Inflammatory macrophage (primary cell): ENCODE results near the gene CHST14.

ENCODE experiments used
- DNase-seq, 2 donors: peaks; one replicate each; pipeline ENCODE4 v3.0.0-alpha.2; 2020 to 2022
- total RNA-seq, 18 experiments: gene quantifications; one replicate each; lab custom pipeline; 2026; ENCODE audit warnings: mixed read lengths in 6 of 18, inconsistent platforms in 2 of 18; lab: John Stamatoyannopoulos, UW

The CHST14 gene, protein sequence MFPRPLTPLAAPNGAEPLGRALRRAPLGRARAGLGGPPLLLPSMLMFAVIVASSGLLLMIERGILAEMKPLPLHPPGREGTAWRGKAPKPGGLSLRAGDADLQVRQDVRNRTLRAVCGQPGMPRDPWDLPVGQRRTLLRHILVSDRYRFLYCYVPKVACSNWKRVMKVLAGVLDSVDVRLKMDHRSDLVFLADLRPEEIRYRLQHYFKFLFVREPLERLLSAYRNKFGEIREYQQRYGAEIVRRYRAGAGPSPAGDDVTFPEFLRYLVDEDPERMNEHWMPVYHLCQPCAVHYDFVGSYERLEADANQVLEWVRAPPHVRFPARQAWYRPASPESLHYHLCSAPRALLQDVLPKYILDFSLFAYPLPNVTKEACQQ
- total RNA-seq, result 0.27 to 8.6 (median 1.8) reads per million in 18 experiments

DNA sequence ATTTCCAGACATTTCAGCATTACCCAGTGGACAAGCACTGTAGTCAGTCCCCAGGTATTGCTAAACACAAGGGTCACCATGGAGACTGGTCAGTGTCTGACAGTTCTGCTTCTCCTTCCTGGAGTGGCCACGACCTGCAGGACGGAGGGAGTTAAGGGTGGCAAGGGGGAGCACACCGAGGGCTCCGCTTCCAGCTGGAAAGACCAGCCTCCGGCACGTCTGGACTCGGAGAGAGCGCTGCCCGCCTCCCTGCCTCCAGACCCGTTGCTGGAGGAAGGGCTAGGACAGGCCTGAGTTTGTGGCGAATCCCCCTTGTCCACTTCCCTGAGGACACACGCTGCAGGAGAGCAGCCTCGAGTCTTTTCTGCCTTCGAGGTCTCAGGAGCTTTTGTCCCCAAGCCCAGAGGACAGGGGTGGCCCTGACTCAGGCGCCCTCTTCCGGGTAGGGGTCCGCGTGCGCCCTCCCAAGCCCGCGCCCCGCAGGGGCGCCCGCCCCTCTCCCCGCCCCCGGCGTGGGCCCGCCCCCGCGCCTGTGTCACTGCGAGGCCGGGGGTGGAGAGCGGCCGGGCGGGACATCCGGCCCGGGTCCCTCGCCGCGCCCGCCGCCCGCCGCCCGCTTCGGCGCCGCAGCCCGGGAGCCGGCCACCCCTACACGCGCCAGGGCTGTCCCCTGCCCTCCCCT, at the start of gene CHST14:
Gene CHST14, plus strand, starts transcription at position 562 of the 682 bp plus-strand sequence. CDS start 230 bp downstream, outside the sequence.
- peak; percentile 71 to 81 for DNase-seq

- DNase-seq, result peak; percentile 82 to 84
Observed at GRCh38 chr15:40421246-40422157, 49.3 kb upstream of the CHST14 start.

DNA sequence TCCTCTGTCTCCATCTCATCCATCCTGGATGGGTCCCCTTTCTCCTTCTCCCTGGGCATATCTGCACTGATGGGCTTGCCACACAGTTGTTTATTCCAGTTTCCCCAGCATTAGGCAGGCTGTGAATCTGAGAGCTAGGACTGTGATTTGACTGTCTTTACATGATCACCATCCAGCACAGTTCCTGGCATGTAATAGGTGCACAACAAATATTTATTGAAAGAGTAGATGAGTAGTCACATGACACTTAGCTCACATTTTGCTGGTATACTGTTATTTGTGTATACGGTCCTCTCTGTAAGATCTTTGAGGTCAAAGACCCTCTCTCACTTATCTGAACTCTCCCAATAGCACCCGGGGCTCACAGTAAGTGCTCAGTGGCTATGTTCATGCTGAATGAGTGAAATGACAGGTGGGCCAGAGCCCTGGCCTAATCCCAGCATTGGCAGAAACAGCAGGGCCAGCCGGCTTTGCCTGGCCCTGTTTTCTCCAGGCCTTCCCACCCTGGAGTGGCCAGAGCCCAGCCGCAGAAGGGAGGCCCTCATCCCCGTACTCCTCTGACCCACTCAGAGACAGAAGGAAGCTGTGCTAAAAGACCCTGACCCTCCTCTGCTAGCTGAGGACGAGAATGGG, 46.2 kb upstream of the CHST14 start:
- no peak for DNase-seq

GRCh38 chr15:40425681-40426080, 45.1 kb upstream of the CHST14 start:
- DNase-seq, result no peak

DNA sequence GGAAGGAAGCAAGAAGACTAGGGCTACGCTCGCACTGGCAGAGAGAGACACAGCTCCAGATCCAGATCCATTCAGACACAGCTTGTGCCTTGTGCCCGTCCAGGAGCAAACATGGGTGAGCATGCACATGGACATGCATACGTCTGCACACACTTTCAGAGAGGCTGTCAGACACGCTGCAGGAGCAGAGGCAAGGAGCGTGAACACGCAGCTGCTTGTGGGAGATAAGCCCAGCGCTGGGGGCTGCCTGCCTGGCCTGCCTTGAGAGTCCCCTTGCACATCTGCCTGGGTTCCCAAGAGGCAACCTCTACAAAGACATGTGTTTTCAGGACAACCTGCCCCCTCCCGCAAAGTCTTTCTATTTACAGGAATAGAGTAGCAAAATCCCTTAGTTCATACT, 43.6 kb upstream of the CHST14 start:
- DNase-seq, result no peak

GRCh38 chr15:40428185-40428584, 42.6 kb upstream of the CHST14 start:
- DNase-seq, result no peak

DNA sequence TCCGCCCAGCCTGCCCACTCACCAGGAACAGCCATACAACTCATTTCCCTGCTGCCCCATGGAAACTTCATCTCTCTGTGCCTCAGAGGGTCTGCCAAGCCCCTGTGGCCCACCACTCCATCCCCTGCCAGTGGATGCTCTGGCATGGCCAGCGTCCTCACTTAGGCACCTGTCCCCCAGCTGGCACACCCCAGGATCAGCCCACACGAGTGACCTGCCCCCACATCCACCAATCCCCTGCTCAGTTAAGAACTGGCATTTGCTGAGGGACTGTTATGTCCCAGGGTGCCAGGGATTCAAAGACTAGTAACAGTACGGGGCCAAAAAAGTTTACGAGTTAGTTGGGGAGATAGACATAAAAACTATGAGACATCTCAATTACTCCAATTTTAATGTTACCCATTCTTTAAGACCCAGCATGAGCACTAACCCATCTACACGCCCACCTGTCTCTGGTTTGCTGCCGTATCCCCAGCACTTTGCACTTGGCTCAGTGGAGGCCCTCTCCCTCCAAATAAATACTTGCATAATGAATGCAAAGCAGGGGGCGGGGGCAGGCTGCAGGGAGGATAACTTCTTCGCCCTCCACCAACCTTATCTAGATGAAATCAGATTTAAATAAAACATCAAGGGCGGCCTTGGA, 41.6 kb upstream of the CHST14 start:
- DNase-seq, result no peak

GRCh38 chr15:40430271-40430805, 40.4 kb upstream of the CHST14 start:
- DNase-seq, result no peak

GRCh38 chr15:40435023-40435709, 35.6 kb upstream of the CHST14 start:
- DNase-seq, result no peak

DNA sequence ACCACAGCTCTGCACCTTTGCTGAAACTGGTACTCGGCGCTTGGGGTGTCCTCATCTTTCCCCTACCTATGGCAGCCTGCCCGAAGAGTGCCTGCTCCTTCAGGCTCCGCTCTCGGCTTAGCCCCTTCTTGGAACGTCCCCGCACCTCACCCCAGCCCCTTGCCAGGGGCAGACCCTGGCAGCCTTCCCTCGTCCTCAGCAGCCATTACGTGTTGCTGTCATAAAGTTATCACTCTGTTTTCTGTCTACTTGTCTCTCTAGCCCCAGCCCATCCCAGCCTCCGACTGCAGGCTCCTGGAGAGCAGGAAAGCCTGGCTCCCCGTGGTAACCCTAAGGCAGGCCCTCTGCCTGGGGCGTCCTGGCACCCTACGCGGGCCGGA, 35.1 kb upstream of the CHST14 start:
- DNase-seq, result no peak

DNA sequence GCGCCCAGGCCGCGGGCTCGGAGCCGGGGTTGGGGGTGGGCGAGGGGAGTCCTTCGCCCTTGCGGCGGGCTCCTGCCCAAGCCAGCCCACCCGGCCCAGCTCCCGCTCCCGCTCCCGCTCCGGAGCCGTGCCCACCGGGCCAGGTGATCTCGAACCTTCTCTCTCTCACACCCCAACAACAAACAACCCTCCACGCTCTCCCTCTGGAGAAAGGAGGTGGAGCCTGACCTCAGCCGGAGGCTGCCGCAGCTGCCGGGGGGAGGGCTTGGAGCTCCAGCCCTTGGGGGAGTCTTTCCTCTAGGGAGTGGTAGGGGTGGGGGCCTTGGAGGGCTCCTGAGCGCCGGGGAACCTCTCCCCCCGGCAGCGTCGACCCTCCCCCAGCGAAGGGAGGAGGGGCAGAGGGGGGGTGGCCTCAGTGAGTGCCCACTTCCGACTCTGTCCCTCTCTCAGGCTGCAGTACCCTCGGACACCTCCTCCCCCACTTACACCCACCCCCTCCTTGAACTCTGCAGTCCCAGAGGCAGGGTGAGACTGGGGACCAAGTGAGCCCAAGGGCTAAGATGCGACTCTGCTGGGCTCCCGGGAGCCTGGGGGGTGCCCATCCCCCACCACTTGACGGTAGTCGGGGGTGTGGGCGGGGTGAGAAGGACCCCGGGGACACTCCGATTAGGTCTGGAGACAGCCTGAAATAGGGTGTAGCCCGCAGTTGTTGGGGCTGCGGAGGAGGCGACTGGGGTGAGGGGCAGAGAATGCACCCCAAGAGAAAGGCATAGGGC, 34.5 kb upstream of the CHST14 start:
- DNase-seq, result no peak

DNA sequence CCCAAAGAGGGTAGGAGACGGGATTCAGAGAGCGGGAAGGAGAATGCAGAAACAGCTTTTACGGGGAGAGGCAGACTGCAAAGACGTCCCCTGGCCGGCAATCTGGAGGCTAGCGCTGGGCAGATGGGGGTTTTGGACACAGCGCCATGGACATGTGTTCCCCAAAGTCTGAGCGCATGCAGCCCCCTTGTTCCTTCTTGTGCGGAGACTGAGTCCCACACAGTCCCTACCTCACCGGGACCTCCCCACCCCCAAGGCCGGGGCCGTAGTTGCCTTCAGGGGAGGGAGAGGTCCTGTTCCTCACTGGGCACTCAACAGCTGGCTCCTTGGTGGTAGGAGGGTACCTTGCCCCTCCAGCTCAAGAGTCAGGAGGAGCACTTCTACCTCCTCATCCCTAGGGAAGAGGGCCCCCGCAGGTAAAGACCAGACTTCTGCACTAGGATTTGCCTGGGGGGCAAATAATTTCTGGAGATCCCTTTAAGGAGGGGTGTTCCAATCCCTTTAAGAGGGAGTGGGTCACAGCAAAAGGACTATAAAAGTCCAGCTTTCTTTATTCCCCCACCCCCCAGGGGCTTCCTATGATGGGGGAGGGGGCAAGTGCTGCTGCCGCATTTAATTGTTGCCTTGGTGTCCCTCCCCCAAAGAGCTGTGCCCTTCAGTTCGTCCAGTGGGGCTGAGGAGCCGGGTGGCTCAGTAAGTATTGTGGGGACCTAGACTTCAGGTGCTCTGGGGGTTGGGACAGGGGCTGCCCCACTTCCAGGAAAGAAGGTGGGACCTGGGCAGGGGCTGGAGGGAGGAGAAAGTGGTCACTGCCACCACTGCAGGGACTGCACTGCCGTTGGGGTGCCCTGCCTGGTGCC, 33.7 kb upstream of the CHST14 start:
- DNase-seq, result no peak

- DNase-seq, result no peak
Observed at GRCh38 chr15:40437752-40438687, 32.8 kb upstream of the CHST14 start.

GRCh38 chr15:40438712-40439111, 32.1 kb upstream of the CHST14 start:
- DNase-seq, result no peak

GRCh38 chr15:40439461-40439959, 31.3 kb upstream of the CHST14 start:
- DNase-seq, result no peak

- peak; percentile 40 to 71 for DNase-seq
Observed at GRCh38 chr15:40439960-40440742, 30.6 kb upstream of the CHST14 start.
